HG02885 (cell line): ENCODE data around the gene AFTPH.

Experiments used
- ATAC-seq: cut with Tn5 transposase; IDR thresholded peaks from one replicate; pipeline ENCODE4 v1.9.1; 2021; ENCODE audit warnings: mild to moderate bottlenecking; ENCODE audit not compliant: unreplicated experiment, poor library complexity

Gene AFTPH

GRCh38 chr2:64626963-64627760 lies 103.0 kb downstream of the AFTPH start:
- no peak for ATAC-seq

- no peak for ATAC-seq
These were observed 104.0 kb downstream of the AFTPH start for GRCh38 chr2:64627860-64628841.

GRCh38 chr2:64629329-64629781 lies 105.2 kb downstream of the AFTPH start:
- no peak for ATAC-seq

- no peak for ATAC-seq
These were observed 105.7 kb downstream of the AFTPH start for GRCh38 chr2:64629875-64630274.

DNA sequence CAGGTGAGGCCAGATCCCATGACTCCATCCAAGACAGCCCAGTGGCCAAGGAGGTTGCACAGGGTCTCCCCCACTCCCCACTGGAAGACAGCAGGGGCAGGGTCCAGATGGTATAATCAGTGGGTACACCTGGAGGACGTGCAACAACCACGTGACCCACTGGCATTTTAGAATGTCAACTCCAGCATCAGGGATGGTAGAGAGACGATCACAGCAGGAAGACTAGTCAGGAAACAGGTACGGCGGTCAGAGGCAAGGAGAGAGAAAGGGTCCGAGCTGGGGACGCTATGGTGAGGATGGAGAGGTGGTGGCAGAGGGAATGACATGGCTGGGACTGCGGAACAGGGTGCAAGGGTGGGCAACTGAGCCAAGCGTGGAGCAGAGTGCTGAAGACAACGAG lies 106.6 kb downstream of the AFTPH start:
- ATAC-seq, result no peak

DNA sequence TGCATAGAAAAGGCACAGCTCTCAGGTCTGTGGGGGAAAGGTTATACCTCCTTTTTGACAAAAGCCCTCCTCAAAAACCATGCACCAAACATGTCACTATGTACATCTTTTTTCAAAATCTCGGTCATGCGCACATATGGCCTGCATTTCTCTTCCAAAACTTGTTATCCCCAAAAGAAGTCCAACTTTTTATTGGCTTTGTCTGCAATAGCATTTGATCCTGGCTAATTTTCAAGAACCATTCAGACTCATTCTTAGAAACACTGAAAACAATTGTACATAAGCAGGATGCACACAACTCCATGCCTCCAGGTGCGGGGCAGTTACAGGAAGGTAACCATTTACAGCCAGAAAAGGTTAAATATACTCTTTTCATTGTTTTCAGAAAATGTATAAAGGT lies 107.6 kb downstream of the AFTPH start:
- no peak for ATAC-seq

DNA sequence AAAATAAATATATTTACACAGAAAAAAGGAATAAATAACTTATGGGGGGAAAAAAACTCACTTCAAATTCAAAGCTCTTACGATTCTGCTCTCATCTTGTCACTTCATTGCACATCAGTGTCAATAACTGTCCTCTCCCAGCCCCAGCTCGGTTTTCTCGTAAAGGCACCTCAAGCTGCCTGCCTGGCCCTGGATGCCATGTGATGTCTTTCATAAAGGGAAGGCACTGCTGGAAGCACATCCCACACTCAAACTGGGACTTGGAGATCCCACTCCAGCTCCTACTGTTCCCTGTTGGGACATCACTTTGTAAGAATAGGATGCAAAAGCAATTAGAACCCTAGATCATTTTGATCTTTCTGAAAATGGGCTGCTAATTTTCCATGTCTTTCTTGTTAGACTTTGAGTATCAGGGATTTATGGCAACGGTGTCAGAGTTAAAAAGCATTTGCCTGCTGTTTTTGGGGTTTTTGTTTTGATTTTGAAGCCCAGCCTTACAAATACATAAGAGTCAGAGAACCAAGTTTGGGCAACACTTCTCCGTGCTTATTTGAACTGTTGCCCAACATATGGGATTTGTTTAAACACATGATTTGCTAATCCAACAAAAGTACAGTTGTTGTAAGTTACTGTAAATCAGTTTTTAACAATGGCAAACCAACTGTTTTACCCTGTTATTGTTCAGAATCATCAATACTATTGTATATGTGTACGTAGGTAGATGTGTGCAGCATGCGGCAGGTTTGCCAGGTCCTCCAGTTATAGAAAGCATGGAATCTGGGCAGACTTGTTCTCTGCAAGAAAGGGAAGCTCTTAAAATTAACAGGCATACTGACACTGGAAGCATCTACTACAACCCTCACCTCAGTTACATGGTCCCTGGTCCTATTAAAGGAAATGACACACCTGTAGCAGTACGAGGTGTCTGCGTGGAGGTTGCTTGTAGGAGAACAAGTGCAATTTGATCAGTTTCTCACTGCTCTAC lies 109.0 kb downstream of the AFTPH start:
- no peak for ATAC-seq

GRCh38 chr2:64634345-64635267 lies 110.5 kb downstream of the AFTPH start:
- no peak for ATAC-seq

DNA sequence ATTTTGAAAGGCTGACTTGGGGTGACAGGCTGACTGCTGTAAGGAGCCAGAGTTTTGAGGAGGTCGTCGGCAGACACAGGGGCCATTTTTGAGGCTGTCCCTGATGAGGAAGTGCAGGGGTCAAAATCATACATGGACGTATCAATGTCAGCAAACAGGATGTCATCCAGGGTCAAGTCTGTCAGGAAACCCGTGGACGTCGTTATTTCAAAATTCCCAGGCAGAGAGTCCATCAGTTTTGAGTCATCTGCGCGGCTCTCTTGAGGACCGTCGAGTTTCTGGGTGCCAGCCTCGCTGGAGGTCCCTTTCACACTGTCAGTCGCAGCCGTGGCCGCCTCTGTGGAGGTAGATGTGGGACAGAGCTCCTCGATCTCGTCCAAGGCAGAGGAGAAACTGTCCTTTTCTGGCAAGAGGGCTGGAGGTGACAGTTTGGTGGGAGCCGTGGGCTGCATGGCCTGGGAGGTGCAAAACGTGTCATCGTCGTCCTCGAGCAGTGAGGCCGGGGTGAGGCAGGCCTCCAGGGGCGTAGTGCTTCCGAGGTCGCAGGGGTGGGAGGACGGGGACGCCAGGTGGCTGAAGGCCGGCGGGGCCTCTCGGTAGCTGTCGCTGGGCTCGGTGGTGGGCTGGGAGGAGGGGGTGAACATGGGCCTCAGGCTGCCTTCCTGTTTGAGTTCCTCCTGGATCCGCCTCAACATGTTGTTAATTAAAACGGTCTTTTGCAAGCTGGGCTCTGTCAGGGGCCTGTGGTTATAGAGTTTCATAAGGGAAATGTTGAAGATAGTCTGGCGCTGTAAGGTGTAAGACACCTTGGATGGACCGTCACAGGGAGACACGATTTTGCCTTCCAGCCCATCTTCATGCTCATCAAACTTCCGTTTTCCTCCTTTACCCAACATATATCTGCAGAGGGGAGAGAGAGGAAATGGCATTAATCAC lies 112.1 kb downstream of the AFTPH start:
- peak; percentile 65 for ATAC-seq

GRCh38 chr2:64637000-64637635 lies 113.0 kb downstream of the AFTPH start:
- ATAC-seq, result peak; percentile 63

GRCh38 chr2:64637931-64638330 lies 113.8 kb downstream of the AFTPH start:
- ATAC-seq, result no peak

GRCh38 chr2:64638502-64639120 lies 114.5 kb downstream of the AFTPH start:
- no peak for ATAC-seq

DNA sequence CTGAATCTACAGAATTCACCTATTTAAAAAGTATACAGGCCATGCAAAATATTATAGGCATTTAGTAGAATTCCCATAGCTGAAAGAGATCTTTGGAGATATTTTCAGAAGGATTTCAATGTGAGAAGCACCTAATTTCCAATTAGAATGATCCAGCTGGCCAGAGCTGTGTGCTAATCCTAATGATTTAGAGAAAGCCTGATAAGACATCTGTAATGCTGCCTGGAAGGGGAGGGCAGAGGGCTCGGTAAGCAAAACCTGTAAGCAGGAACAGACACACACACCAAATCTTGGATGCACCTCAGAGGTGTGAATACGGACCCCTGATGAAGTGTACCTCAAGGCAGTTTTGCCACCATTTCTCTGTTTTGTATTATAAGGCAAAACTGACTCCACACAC lies 115.6 kb downstream of the AFTPH start:
- ATAC-seq, result no peak

DNA sequence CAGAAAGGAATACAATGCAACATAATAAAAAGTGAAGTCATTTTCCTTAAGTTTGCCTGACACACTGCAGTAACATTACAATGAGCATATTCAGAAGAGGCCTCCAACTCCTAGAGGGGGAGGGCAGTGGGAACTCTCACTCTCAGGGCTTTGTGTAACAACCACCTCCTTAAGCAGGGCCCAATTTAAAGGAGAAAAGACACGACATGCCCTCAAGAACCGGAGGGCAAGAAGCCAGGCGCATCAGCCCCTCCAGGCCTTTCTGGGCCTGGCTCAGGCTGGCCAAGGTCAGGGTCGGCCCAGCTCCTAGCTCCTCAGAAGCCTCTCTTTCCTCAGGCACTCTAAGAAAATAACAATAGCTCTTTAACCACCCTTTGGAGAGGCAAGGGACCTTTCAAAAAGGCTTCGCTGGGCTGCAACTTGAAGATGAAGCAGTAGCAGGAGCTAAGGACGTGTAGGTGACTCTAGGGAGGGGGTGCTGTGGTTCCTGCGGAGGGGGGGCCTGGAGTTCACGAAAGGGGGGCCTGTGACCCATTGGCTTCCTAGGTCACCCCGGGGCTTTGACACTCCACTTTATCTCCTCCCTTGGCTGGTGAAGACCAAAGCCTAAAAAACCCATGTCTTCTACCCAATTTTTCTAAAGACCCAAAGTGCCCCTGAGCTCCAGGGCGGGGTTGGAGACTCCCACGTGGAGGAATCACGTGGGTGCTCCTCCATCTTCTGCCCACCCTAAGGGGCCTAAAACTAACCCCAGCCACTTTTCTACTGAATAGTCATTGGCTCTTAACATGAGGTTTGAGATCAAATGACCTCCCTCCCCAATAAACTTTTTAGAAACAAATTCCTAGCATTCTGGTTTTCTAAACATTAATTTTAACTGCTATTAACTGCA lies 116.3 kb downstream of the AFTPH start:
- no peak for ATAC-seq

- no peak for ATAC-seq
These were observed 117.5 kb downstream of the AFTPH start for GRCh38 chr2:64641599-64641998.
